ENCODE data around the gene LNX2.

Gene LNX2

GRCh38 chr13:27572234-27572901 is 48.0 kb downstream of the LNX2 start:
- in situ Hi-C loops (cut with HindIII; ENCODE audit: low sequenced_read_pairs): no loop called here

- in situ Hi-C loops (cut with HindIII; ENCODE audit: low sequenced_read_pairs): no loop called here
Measured at GRCh38 chr13:27570906-27571305, 49.4 kb downstream of the LNX2 start.

- in situ Hi-C loops (cut with HindIII; ENCODE audit: low sequenced_read_pairs): no loop called here
Measured at GRCh38 chr13:27569405-27569804, 50.9 kb downstream of the LNX2 start.

GRCh38 chr13:27565818-27566217 is 54.5 kb downstream of the LNX2 start:
- in situ Hi-C loops (cut with HindIII; ENCODE audit: low sequenced_read_pairs): no loop called here

- in situ Hi-C loops (cut with HindIII; ENCODE audit: low sequenced_read_pairs): no loop called here
Measured at GRCh38 chr13:27562457-27562856, 57.9 kb downstream of the LNX2 start.

GRCh38 chr13:27559719-27560118 is 60.6 kb downstream of the LNX2 start:
- in situ Hi-C loops (cut with HindIII; ENCODE audit: low sequenced_read_pairs): no loop called here

- in situ Hi-C loops (cut with HindIII; ENCODE audit: low sequenced_read_pairs): no loop called here
Measured at GRCh38 chr13:27556109-27556508, 64.2 kb downstream of the LNX2 start.

GRCh38 chr13:27551562-27551961 is 68.8 kb downstream of the LNX2 start:
- in situ Hi-C loops (cut with HindIII; ENCODE audit: low sequenced_read_pairs): no loop called here

GRCh38 chr13:27549406-27549981 is 70.8 kb downstream of the LNX2 start:
- in situ Hi-C loops (cut with HindIII; ENCODE audit: low sequenced_read_pairs): loop anchor here (25.0 kb wide), 1 partner anchor 238 kb away; the partner anchor contains the start of gene GSX1

GRCh38 chr13:27542220-27542619 is 78.1 kb downstream of the LNX2 start:
- in situ Hi-C loops (cut with HindIII; ENCODE audit: low sequenced_read_pairs): loop anchor here (25.0 kb wide), 1 partner anchor 245 kb away; the partner anchor contains the start of gene GSX1

- in situ Hi-C loops (cut with HindIII; ENCODE audit: low sequenced_read_pairs): loop anchor here (25.0 kb wide), 1 partner anchor 246 kb away; the partner anchor contains the start of gene GSX1
Measured at GRCh38 chr13:27541386-27541785, 78.9 kb downstream of the LNX2 start.

GRCh38 chr13:27536361-27537101 is 83.8 kb downstream of the LNX2 start:
- in situ Hi-C loops (cut with HindIII; ENCODE audit: low sequenced_read_pairs): loop anchor here (25.0 kb wide), 1 partner anchor 251 kb away; the partner anchor contains the start of gene GSX1

GRCh38 chr13:27535546-27535945 is 84.8 kb downstream of the LNX2 start:
- in situ Hi-C loops (cut with HindIII; ENCODE audit: low sequenced_read_pairs): loop anchor here (25.0 kb wide), 1 partner anchor 252 kb away; the partner anchor contains the start of gene GSX1

GRCh38 chr13:27534981-27535380 is 85.3 kb downstream of the LNX2 start:
- in situ Hi-C loops (cut with HindIII; ENCODE audit: low sequenced_read_pairs): loop anchor here (25.0 kb wide), 1 partner anchor 252 kb away; the partner anchor contains the start of gene GSX1

GRCh38 chr13:27534108-27534980 is 86.0 kb downstream of the LNX2 start:
- in situ Hi-C loops (cut with HindIII; ENCODE audit: low sequenced_read_pairs): loop anchor here (25.0 kb wide), 1 partner anchor 253 kb away; the partner anchor contains the start of gene GSX1

GRCh38 chr13:27533155-27533643 is 87.1 kb downstream of the LNX2 start:
- in situ Hi-C loops (cut with HindIII; ENCODE audit: low sequenced_read_pairs): loop anchor here (25.0 kb wide), 1 partner anchor 254 kb away; the partner anchor contains the start of gene GSX1

- in situ Hi-C loops (cut with HindIII; ENCODE audit: low sequenced_read_pairs): loop anchor here (5.0 to 25.0 kb wide), 2 partner anchors 147 to 258 kb away; partner anchors contain the start of gene GSX1
Measured at GRCh38 chr13:27528908-27529307, 91.4 kb downstream of the LNX2 start.

- in situ Hi-C loops (cut with HindIII; ENCODE audit: low sequenced_read_pairs): loop anchor here (5.0 to 25.0 kb wide), 2 partner anchors 144 to 261 kb away; partner anchors contain the start of gene GSX1
Measured at GRCh38 chr13:27526516-27526915, 93.8 kb downstream of the LNX2 start.

- in situ Hi-C loops (cut with HindIII; ENCODE audit: low sequenced_read_pairs): loop anchor here (5.0 to 25.0 kb wide), 2 partner anchors 143 to 262 kb away; partner anchors contain the start of gene GSX1
Measured at GRCh38 chr13:27524981-27525975, 95.1 kb downstream of the LNX2 start.

All from endothelial cell of hepatic sinusoid (primary cell).